IMR-90 (cell line): ENCODE results near the gene CACNA1D. TPM values are rescaled to one million over a fixed set of nuclear protein-coding genes. Genes with fewer than 3 reads are reported as not detected.

Experiments
- ATAC-seq: fragments of 200-7000 bp; cut with Tn5 transposase; 2 replicates; pipeline ENCODE4 v1.9.1; 2020; ENCODE audit warnings: low read depth, mild to moderate bottlenecking, moderate library complexity
- BruUV-seq: library from RNA; stranded (reverse); fragments of 400-500 nt; replicated peaks from 2 replicates; lab custom pipeline; 2021; lab: Mats Ljungman, UMichigan
- CTCF ChIA-PET: fragments of 300-600 bp; formaldehyde crosslinking; extraction: SDS; loops from one replicate; lab custom pipeline; 2021; ENCODE audit warnings: antibody characterized with exemption; lab: Yijun Ruan, JAX
- POLR2A ChIA-PET: fragments of 300-600 bp; sonication (Branson Sonifier 250); formaldehyde crosslinking; loops from one replicate; lab custom pipeline; 2022; ENCODE audit warnings: antibody characterized with exemption; ENCODE audit not compliant: unreplicated experiment; lab: Charles Lee
- DNase-seq: peaks from one replicate; pipeline ENCODE4 v3.0.0; 2013
- H2AFZ ChIP-seq: replicated peaks from 2 replicates; pipeline ENCODE3; 2013; ENCODE audit warnings: low read length, mild to moderate bottlenecking; ENCODE audit not compliant: poor library complexity
- H2AK5ac ChIP-seq: 2 replicates; pipeline ENCODE4 v1.6.1; 2013; ENCODE audit warnings: low read depth, low read length, inconsistent platforms
- H2AK9ac ChIP-seq: replicated peaks from 2 replicates; pipeline ENCODE3; 2013; ENCODE audit warnings: mild to moderate bottlenecking, low read depth, low read length, moderate library complexity; ENCODE audit not compliant: poor library complexity
- H2BK120ac ChIP-seq: 2 replicates; pipeline ENCODE4 v1.6.1; 2013; ENCODE audit warnings: low read depth, low read length, inconsistent platforms
- H2BK15ac ChIP-seq: 3 replicates; pipeline ENCODE4 v1.6.1; 2013; ENCODE audit warnings: low read depth, low read length, inconsistent platforms
- H2BK20ac ChIP-seq: 2 replicates; pipeline ENCODE4 v1.6.1; 2013; ENCODE audit warnings: low read depth, mild to moderate bottlenecking, inconsistent platforms, low read length, moderate library complexity
- H2BK5ac ChIP-seq: 2 replicates; pipeline ENCODE4 v1.6.1; 2013; ENCODE audit warnings: mild to moderate bottlenecking, low read depth, low read length, inconsistent platforms; ENCODE audit not compliant: poor library complexity, severe bottlenecking
- H3K14ac ChIP-seq: replicated peaks from 2 replicates; pipeline ENCODE4 v1.6.1; 2013; ENCODE audit warnings: low read depth, low read length, inconsistent platforms
- H3K18ac ChIP-seq: 2 replicates; pipeline ENCODE4 v1.6.1; 2013; ENCODE audit warnings: low read depth, low read length, control low read depth
- H3K23ac ChIP-seq: 2 replicates; pipeline ENCODE4 v1.6.1; 2013; ENCODE audit warnings: low read depth, low read length, inconsistent platforms
- H3K27ac ChIP-seq: 2 replicates; pipeline ENCODE4 v1.5.1; 2013; ENCODE audit warnings: mild to moderate bottlenecking, control low read depth, low read length; ENCODE audit not compliant: insufficient read depth
- H3K27me3 ChIP-seq: 2 replicates; pipeline ENCODE4 v1.6.1; 2013; ENCODE audit warnings: low read length; ENCODE audit not compliant: control insufficient read depth, insufficient read depth
- H3K36me3 ChIP-seq: 2 replicates; pipeline ENCODE4 v1.6.1; 2013; ENCODE audit warnings: low read length, mixed read lengths; ENCODE audit not compliant: control insufficient read depth, insufficient read depth
- H3K4ac ChIP-seq: 2 replicates; pipeline ENCODE4 v1.6.1; 2013; ENCODE audit warnings: low read depth, low read length, inconsistent platforms
- H3K4me1 ChIP-seq: 2 replicates; pipeline ENCODE4 v1.6.1; 2013; ENCODE audit warnings: low read length, mixed read lengths; ENCODE audit not compliant: control insufficient read depth, insufficient read depth
- H3K4me2 ChIP-seq: 2 replicates; pipeline ENCODE4 v1.6.1; 2013; ENCODE audit warnings: low read depth, mild to moderate bottlenecking, control low read depth, low read length, moderate library complexity
- H3K4me3 ChIP-seq: 2 replicates; pipeline ENCODE4 v1.5.1; 2013; ENCODE audit warnings: low read depth, mild to moderate bottlenecking, control low read depth, low read length, moderate library complexity; ENCODE audit not compliant: insufficient read depth
- H3K56ac ChIP-seq: 2 replicates; pipeline ENCODE4 v1.6.1; 2013; ENCODE audit warnings: low read length, inconsistent platforms; ENCODE audit not compliant: insufficient read depth; ENCODE audit errors: extremely low read depth
- H3K79me1 ChIP-seq, 2 experiments: 2 replicates each; pipeline ENCODE4 v1.6.1; 2013; ENCODE audit warnings: low read length in 2 of 2, inconsistent platforms in 1 of 2, low read depth in 1 of 2
- H3K9ac ChIP-seq: 2 replicates; pipeline ENCODE4 v1.6.1; 2013; ENCODE audit warnings: low read depth, low read length, control low read depth
- H3K9me1 ChIP-seq: 2 replicates; pipeline ENCODE4 v1.6.1; 2013; ENCODE audit warnings: low read length, inconsistent platforms; ENCODE audit not compliant: insufficient read depth
- H3K9me3 ChIP-seq: 2 replicates; pipeline ENCODE4 v1.6.1; 2013; ENCODE audit warnings: low read length; ENCODE audit not compliant: control insufficient read depth, insufficient read depth
- H4K20me1 ChIP-seq: 2 replicates; pipeline ENCODE4 v1.6.1; 2013; ENCODE audit warnings: low read length, inconsistent platforms; ENCODE audit not compliant: insufficient read depth
- H4K5ac ChIP-seq: 2 replicates; pipeline ENCODE4 v1.6.1; 2013; ENCODE audit warnings: mild to moderate bottlenecking, low read depth, low read length, control low read depth
- H4K8ac ChIP-seq, 2 experiments: 2 replicates each; pipeline ENCODE4 v1.6.1; 2013; ENCODE audit warnings: low read depth in 2 of 2, low read length in 2 of 2, control low read depth in 1 of 2, inconsistent platforms in 1 of 2
- H4K91ac ChIP-seq: 2 replicates; pipeline ENCODE4 v1.6.1; 2013; ENCODE audit warnings: low read depth, low read length, inconsistent platforms; ENCODE audit not compliant: insufficient read depth
- FOS ChIP-seq: fragments of 150-350 bp; IDR thresholded peaks from 2 replicates; pipeline ENCODE4 v1.6.1; 2016; ENCODE audit warnings: low read depth, low read length
- WGBS, 2 experiments: methylation state at CpG; one replicate each; pipeline versions ENCODE4 v1.1.5 to v1.1.7; 2013; ENCODE audit warnings: missing lambda C conversion rate in 2 of 2; ENCODE audit not compliant: insufficient read length in 1 of 2; ENCODE audit errors: extremely low coverage in 2 of 2; 5-methylcytosine and 5-hydroxymethylcytosine counted together
- dilution Hi-C: fragments of 300-500 bp; cut with HindIII; formaldehyde crosslinking; loops from one replicate; pipeline ENCODE4 v1.14.3; 2018; ENCODE audit warnings: low sequenced_read_pairs; ENCODE audit not compliant: unreplicated experiment
- in situ Hi-C: fragments of 300-500 bp; cut with MboI; formaldehyde crosslinking; loops from 3 replicates; pipeline ENCODE4 v1.14.3; 2019; ENCODE audit warnings: low sequenced_read_pairs, inconsistent platforms, mixed read lengths
- intact Hi-C: fragments of 100-400 bp; cut with micrococcal nuclease; formaldehyde crosslinking; loops from 2 replicates; pipeline ENCODE4 v1.10.0; 2022
- polyA plus RNA-seq, 3 experiments: library from polyadenylated mRNA; depleted of rRNA; stranded (reverse); fragments of >200 nt; gene quantifications; 2 replicates each; pipeline ENCODE4 v1.2.3, GENCODE V29; 2012; ENCODE audit warnings: low replicate concordance in 1 of 3
- total RNA-seq: library from RNA; depleted of rRNA; stranded (reverse); fragments of >200 nt; gene quantifications from 2 replicates; pipeline ENCODE4 v1.2.3, GENCODE V29; 2012

Gene CACNA1D
- total and polyA plus RNA-seq, 2 of the 4 experiments (the other 2 are of a cell fraction) = 0.07 TPM; not detected in 1

GRCh38 chr3:53594276-53594675 lies 99.9 kb downstream of the CACNA1D start:
- Histone ChIP-seq H3K4me3 (no peak overlapping the region), H3K56ac (no peak overlapping the region), H2BK15ac (no peak overlapping the region), H3K9me3 (no peaks in the 10 kb centered on the region), H3K27me3 (no peaks in the 10 kb centered on the region), H3K9me1 (no peaks in the 10 kb centered on the region), H3K36me3 (no peaks in the 10 kb centered on the region), H4K8ac (no peak overlapping the region), H4K20me1 (no peaks in the 10 kb centered on the region), H2AK9ac (no peak overlapping the region), H3K79me1 (no peaks in the 10 kb centered on the region), H3K18ac (no peak overlapping the region), H2BK5ac (no peak overlapping the region), H2BK120ac (no peak overlapping the region), H3K4me2 (no peak overlapping the region), H4K91ac (no peak overlapping the region), H3K27ac (no peak overlapping the region), H3K9ac (no peak overlapping the region), H2AFZ (no peak overlapping the region), H3K14ac (no peak overlapping the region), H3K4me1 (no peaks in the 10 kb centered on the region), H2BK20ac (no peak overlapping the region), H3K4ac (no peak overlapping the region), H4K5ac (no peak overlapping the region), H3K23ac (no peak overlapping the region), H2AK5ac (no peak overlapping the region)
- 57% methylated on average over 1 of the region's 3 CpGs; no CpG with 5 or more reads in 1 of the 2 experiments for WGBS, 2 experiments
- ATAC-seq (no peak), DNase-seq (no peak)
- in situ Hi-C loops = no loop called here
- intact Hi-C loops = no loop called here
- CTCF ChIA-PET = no interaction called here
- no TSS peak for BruUV-seq
- dilution Hi-C loops = no loop called here
- no peak for TF ChIP-seq FOS
- POLR2A ChIA-PET = no interaction called here
